SU-DHL-6 (cell line): ENCODE data around the gene ALG5.
A peak's percentile ranks its signal among the peaks of the same experiment; 100 is the strongest.

Source experiments
- H2AFZ ChIP-seq: fragments of 200-600 bp; sonication (generic); 2 replicates; pipeline ENCODE4 v1.6.1; 2014; ENCODE audit warnings: low read depth, mild to moderate bottlenecking, moderate library complexity, mixed read lengths, antibody characterized with exemption, low read length; ENCODE audit not compliant: severe bottlenecking
- H3F3A ChIP-seq: fragments of 200-600 bp; shearing (Covaris generic); 2 replicates; pipeline ENCODE4 v1.6.0; 2016; ENCODE audit warnings: antibody characterized with exemption, mild to moderate bottlenecking; ENCODE audit not compliant: insufficient read depth
- H3K27ac ChIP-seq: fragments of 200-600 bp; sonication (generic); 2 replicates; pipeline ENCODE4 v1.5.1; 2016; ENCODE audit warnings: low read depth, mild to moderate bottlenecking, low read length, moderate library complexity, mixed read lengths
- H3K27me3 ChIP-seq: fragments of 200-600 bp; sonication (generic), shearing (Covaris generic); 2 replicates; pipeline ENCODE4 v1.6.0; 2014; ENCODE audit warnings: mild to moderate bottlenecking, low read length
- H3K36me3 ChIP-seq: fragments of 200-600 bp; sonication (generic); 2 replicates; pipeline ENCODE4 v1.6.1; 2014; ENCODE audit warnings: mild to moderate bottlenecking, low read length, mixed read lengths
- H3K4me2 ChIP-seq: fragments of 300-600, 200-600 bp; shearing (Covaris generic), sonication (generic); 2 replicates; pipeline ENCODE4 v1.6.0; 2014; ENCODE audit warnings: low read length, low read depth, mild to moderate bottlenecking; ENCODE audit not compliant: poor library complexity, severe bottlenecking
- H3K4me3 ChIP-seq: fragments of 200-600 bp; sonication (generic); 2 replicates; pipeline ENCODE4 v1.5.1; 2014; ENCODE audit warnings: antibody characterized with exemption, low read length, mild to moderate bottlenecking, mixed read lengths; ENCODE audit not compliant: insufficient read depth, poor library complexity, severe bottlenecking
- H3K79me2 ChIP-seq: fragments of 200-600 bp; sonication (generic); 2 replicates; pipeline ENCODE4 v1.6.1; 2014; ENCODE audit warnings: mild to moderate bottlenecking, low read length, moderate library complexity; ENCODE audit not compliant: insufficient read depth
- H3K9ac ChIP-seq: fragments of 200-600 bp; sonication (generic); 2 replicates; pipeline ENCODE4 v1.7.0; 2014; ENCODE audit warnings: mild to moderate bottlenecking, low read length
- H3K9me2 ChIP-seq: fragments of 200-600 bp; sonication (generic); replicated peaks from 2 replicates; pipeline ENCODE4 v1.6.1; 2014; ENCODE audit warnings: low read length; ENCODE audit not compliant: insufficient read depth
- H3K9me3 ChIP-seq: fragments of 200-600 bp; sonication (generic); 2 replicates; pipeline ENCODE4 v1.6.1; 2014; ENCODE audit warnings: low read length, mixed read lengths; ENCODE audit not compliant: insufficient read depth
- H4K20me1 ChIP-seq: fragments of 200-600 bp; sonication (generic); 2 replicates; pipeline ENCODE4 v1.6.1; 2014; ENCODE audit warnings: low read depth, mild to moderate bottlenecking, antibody characterized with exemption, low read length, moderate library complexity, mixed read lengths
- CTCF ChIP-seq: fragments of 200-600 bp; sonication (generic); IDR thresholded peaks from one replicate; pipeline ENCODE4 v1.5.1; 2017; ENCODE audit warnings: antibody characterized with exemption, mild to moderate bottlenecking, low read length, moderate library complexity; ENCODE audit not compliant: insufficient read depth, poor library complexity, severe bottlenecking
- EZH2phosphoT487 ChIP-seq: fragments of 200-600 bp; sonication (generic), shearing (Covaris generic); conservative IDR thresholded peaks from 2 replicates; pipeline ENCODE4 v1.6.1; 2018; ENCODE audit warnings: mild to moderate bottlenecking, antibody characterized with exemption, low read length, moderate library complexity, mixed read lengths

The ALG5 gene

GRCh38 chr13:36999054-36999714 lies at the start of gene ALG5:
Gene ALG5, minus strand, starts transcription at chr13:36999340. Its CDS starts 40 bp downstream, at chr13:36999300.
- Histone ChIP-seq H3K4me2 (peak within 1 kb of the TSS; percentile 89), H3K4me3 (peak within 1 kb of the TSS; percentile 100), H3K27ac (peak within 1 kb of the TSS; percentile 98), H3K9me3 (no peaks in the 10 kb centered on the region), H3K79me2 (peaks cover 69% of the 10 kb centered on the region), H3K9ac (peak within 1 kb of the TSS; percentile 99), H3F3A (peaks cover 30% of the 10 kb centered on the region), H4K20me1 (no peaks in the 10 kb centered on the region), H3K36me3 (peaks cover 20% of the 10 kb centered on the region), H3K27me3 (no peaks in the 10 kb centered on the region), H3K9me2 (no peaks in the 10 kb centered on the region), H2AFZ (peak within 1 kb of the TSS; percentile 72)
- peak; percentile 91 for TF ChIP-seq CTCF
- TF ChIP-seq EZH2phosphoT487 = no peak

- no peak overlapping the region for H3K4me2 ChIP-seq
- no peaks in the 10 kb centered on the region for H3K9me3 ChIP-seq
- TF ChIP-seq CTCF = no peak
- TF ChIP-seq EZH2phosphoT487 = no peak
- peaks cover 56% of the 10 kb centered on the region; the same call in 1 of the 2 replicates for H3K36me3 ChIP-seq
- H3F3A ChIP-seq = no peaks in the 10 kb centered on the region
- no peak overlapping the region for H3K9ac ChIP-seq
- no peaks in the 10 kb centered on the region for H3K9me2 ChIP-seq
- no peaks in the 10 kb centered on the region for H4K20me1 ChIP-seq
- H3K27ac ChIP-seq = no peak overlapping the region
- H3K4me3 ChIP-seq = no peak overlapping the region
- H3K79me2 ChIP-seq = peaks cover 42% of the 10 kb centered on the region
- H2AFZ ChIP-seq = no peak overlapping the region
- H3K27me3 ChIP-seq = no peaks in the 10 kb centered on the region
These were observed 48.7 kb upstream of the ALG5 start for GRCh38 chr13:37047846-37048245.

GRCh38 chr13:37047032-37047431 lies 47.9 kb upstream of the ALG5 start:
- Histone ChIP-seq H3K4me3 (no peak overlapping the region), H3K27ac (no peak overlapping the region), H2AFZ (no peak overlapping the region), H3K9me3 (no peaks in the 10 kb centered on the region), H3K9ac (no peak overlapping the region), H3K4me2 (no peak overlapping the region), H3F3A (no peaks in the 10 kb centered on the region), H3K27me3 (no peaks in the 10 kb centered on the region), H3K36me3 (peaks cover 64% of the 10 kb centered on the region; the same call in 1 of the 2 replicates), H3K79me2 (peaks cover 34% of the 10 kb centered on the region), H4K20me1 (no peaks in the 10 kb centered on the region), H3K9me2 (no peaks in the 10 kb centered on the region)
- no peak for TF ChIP-seq CTCF
- no peak for TF ChIP-seq EZH2phosphoT487
